Ectodermal cell (in vitro differentiated cells): ENCODE results near the gene HEATR5A. TPM values are rescaled to one million over a fixed set of nuclear protein-coding genes. Genes with fewer than 3 reads are reported as not detected.
"Not testable (repeated sequence)": the region's sequence is repeated elsewhere in the genome, so short reads cannot be mapped to it uniquely, and the experiment has no call there.

Experiments
- H3K27ac ChIP-seq: 2 replicates; pipeline ENCODE4 v1.7.0; 2013; ENCODE audit warnings: mild to moderate bottlenecking, low read depth, low read length; ENCODE audit not compliant: insufficient read depth, poor library complexity, severe bottlenecking
- H3K27me3 ChIP-seq: 2 replicates; pipeline ENCODE4 v1.7.0; 2013; ENCODE audit warnings: mild to moderate bottlenecking, low read length; ENCODE audit not compliant: insufficient read depth, control insufficient read depth, poor library complexity, severe bottlenecking
- H3K36me3 ChIP-seq: one replicate; pipeline ENCODE4 v1.7.0; 2013; ENCODE audit warnings: low read length; ENCODE audit not compliant: control insufficient read depth, insufficient read depth
- H3K4me1 ChIP-seq: one replicate; pipeline ENCODE4 v1.7.0; 2013; ENCODE audit warnings: low read length; ENCODE audit not compliant: control insufficient read depth, insufficient read depth
- H3K4me3 ChIP-seq: 2 replicates; pipeline ENCODE4 v1.7.0; 2013; ENCODE audit warnings: low read depth, low read length, control low read depth; ENCODE audit not compliant: insufficient read depth
- H3K9me3 ChIP-seq: 2 replicates; pipeline ENCODE4 v1.7.0; 2013; ENCODE audit warnings: mild to moderate bottlenecking, low read length, moderate library complexity; ENCODE audit not compliant: control insufficient read depth
- WGBS, 2 experiments: methylation state at CpG; one replicate each; pipeline ENCODE4 v1.1.7; 2013; ENCODE audit warnings: missing lambda C conversion rate in 2 of 2; 5-methylcytosine and 5-hydroxymethylcytosine counted together
- polyA plus RNA-seq, 4 experiments: library from polyadenylated mRNA; stranded (reverse); fragments of 50-300 nt; gene quantifications; one replicate each; pipeline ENCODE4 v1.2.3, GENCODE V29; 2013

The HEATR5A gene
- 17.4 TPM for polyA plus RNA-seq (2013, experiment 1 of 4)
- polyA plus RNA-seq (2013, experiment 2 of 4): 19.4 TPM
- polyA plus RNA-seq (2013, experiment 3 of 4): 10.7 TPM
- polyA plus RNA-seq (2013, experiment 4 of 4): 12.7 TPM

- no peaks in the 10 kb centered on the region for H3K9me3 ChIP-seq
- WGBS, 2 experiments: 4 to 5% methylated on average over 56 of the region's 56 CpGs
- H3K36me3 ChIP-seq: no peaks in the 10 kb centered on the region
- H3K27me3 ChIP-seq: no peaks in the 10 kb centered on the region
- peak within 1 kb of the TSS; percentile 89 for H3K4me3 ChIP-seq
- H3K27ac ChIP-seq: peak within 1 kb of the TSS; percentile 81
- H3K4me1 ChIP-seq: no peaks in the 10 kb centered on the region
These were observed at the start of gene HEATR5A for GRCh38 chr14:31420319-31421111. TSS of gene HEATR5A (minus strand) at chr14:31420550. CDS start at chr14:31402975, 17,575 bp downstream.

DNA sequence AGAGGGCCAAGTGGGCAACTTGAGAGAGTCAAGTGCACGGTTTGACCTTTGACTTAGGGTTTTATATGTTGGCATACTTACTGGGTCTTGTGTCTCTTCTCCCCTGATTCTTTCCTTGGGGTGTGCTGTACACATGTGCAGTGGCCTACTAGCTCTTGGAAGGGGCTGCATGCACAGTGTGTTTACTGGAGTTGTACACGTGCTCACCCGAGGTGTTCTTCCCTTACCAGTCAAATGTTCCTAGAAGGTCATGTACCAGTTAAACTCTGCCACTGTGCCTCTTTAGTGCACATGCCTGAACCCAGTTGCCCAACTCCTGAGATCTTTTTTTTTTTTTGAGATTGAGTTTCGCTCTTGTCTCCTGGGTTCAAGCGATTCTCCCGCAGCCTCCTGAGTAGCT is 46.2 kb upstream of the HEATR5A start:
- Histone ChIP-seq H3K27me3 (no peaks in the 10 kb centered on the region), H3K36me3 (no peaks in the 10 kb centered on the region), H3K4me3 (no peak overlapping the region), H3K9me3 (no peaks in the 10 kb centered on the region), H3K27ac (no peak overlapping the region), H3K4me1 (no peaks in the 10 kb centered on the region)
- 95% methylated on average over 6 of the region's 6 CpGs for WGBS, 2 experiments

DNA sequence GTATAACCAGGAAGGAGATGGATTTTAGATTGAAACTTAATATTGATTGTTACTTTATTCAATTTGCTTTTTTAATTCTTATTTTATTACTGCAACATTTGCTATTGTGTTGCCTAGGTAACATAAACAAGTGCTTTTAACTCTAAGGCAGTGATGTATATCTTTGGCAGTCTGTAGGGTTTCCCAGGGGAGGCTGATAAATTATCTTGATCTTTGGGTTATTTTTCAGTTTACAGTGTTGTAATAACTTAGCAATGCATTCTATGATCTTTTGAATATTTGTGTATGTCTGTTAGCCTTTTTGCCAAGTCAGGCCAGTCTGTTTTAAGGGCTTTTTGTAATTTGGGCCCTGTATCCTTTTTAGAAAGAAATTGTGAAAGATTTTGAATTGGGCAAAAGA is 44.8 kb upstream of the HEATR5A start:
- Histone ChIP-seq H3K4me1 (no peaks in the 10 kb centered on the region), H3K27ac (no peak overlapping the region), H3K4me3 (no peak overlapping the region), H3K27me3 (no peaks in the 10 kb centered on the region), H3K9me3 (no peaks in the 10 kb centered on the region), H3K36me3 (no peaks in the 10 kb centered on the region)

DNA sequence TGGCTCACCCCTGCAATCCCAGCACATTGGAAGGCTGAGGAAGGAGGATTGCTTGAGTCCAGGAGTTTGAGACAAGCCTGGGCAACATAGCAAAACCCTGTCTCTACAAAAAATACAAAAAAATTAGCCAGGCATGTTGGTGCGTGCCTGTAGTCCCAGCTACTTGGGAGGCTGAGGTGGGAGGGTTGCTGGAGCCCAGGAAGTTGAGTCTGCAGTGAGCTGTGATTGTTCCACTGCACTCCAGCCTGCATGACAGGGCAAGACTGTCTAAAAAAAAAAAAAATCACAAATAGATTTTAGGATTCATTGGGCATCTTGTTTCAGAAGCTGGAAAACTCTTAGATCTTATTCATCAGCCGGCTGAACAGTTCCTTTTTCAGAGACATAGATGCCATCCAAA is 42.1 kb upstream of the HEATR5A start:
- not testable (repeated sequence) for H3K27me3 ChIP-seq, H3K4me3 ChIP-seq, H3K4me1 ChIP-seq, H3K36me3 ChIP-seq, H3K9me3 ChIP-seq, H3K27ac ChIP-seq
- WGBS, 2 experiments: 90 to 92% methylated on average over 2 of the region's 2 CpGs

- no peaks in the 10 kb centered on the region for H3K27me3 ChIP-seq
- H3K4me1 ChIP-seq: peaks cover 1% of the 10 kb centered on the region
- no peaks in the 10 kb centered on the region for H3K9me3 ChIP-seq
- no peak overlapping the region for H3K27ac ChIP-seq
- H3K4me3 ChIP-seq: no peak overlapping the region
- no peaks in the 10 kb centered on the region for H3K36me3 ChIP-seq
- WGBS, 2 experiments: 89 to 92% methylated on average over 3 of the region's 3 CpGs
These were observed 41.2 kb upstream of the HEATR5A start for GRCh38 chr14:31461545-31461944.

- H3K4me1 ChIP-seq: peaks cover 5% of the 10 kb centered on the region
- no peaks in the 10 kb centered on the region for H3K9me3 ChIP-seq
- no peaks in the 10 kb centered on the region for H3K36me3 ChIP-seq
- no peaks in the 10 kb centered on the region for H3K27me3 ChIP-seq
- WGBS, 2 experiments: 60 to 77% methylated on average over 5 to 11 of the region's 11 CpGs
- no peak overlapping the region for H3K27ac ChIP-seq
- no peak overlapping the region for H3K4me3 ChIP-seq
These were observed 37.6 kb upstream of the HEATR5A start for GRCh38 chr14:31457665-31458659.

DNA sequence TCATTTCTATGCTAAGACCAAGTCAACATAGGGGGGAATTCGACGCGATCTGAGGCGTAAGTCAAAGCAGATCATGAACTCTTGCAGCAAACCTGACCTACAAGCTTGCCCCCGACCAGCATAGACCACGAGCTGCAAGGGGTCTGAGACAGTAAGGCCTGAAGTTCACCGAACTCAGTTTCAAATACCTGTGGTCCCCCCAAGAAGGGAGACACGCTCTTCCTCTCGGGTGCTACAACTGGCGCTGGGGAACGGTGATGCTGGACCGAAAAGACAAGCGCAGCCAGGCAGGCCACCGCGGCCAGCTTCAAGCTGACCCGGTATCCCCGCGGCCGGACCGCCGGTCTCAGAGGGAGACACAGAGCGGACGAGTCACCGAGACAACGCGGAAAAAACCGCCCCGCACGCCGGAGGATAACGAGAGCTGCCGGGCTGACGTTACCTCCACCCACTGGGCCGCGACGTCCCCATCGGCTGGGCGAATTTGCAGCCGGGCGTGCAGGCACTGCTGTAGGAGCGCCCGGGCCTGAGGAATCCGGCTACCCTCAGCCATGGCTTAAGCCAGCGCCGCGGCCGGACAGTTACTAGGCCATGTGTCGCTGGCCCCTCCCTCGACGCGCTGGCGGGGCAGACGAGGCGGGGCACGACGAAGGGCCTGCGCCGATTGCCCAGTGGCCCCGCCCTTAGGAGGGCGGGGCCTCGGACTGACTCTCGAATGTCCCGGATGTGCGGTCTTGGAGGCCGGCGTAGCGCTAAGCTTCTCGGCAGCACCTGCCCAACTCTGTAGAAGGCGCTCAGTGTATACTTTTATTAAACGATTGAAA is 36.7 kb upstream of the HEATR5A start, which contains the start of gene DTD2:
Gene DTD2, minus strand, starts transcription at position 666 of the 824 bp plus-strand sequence. Its CDS starts 113 bp downstream, at position 553.
- Histone ChIP-seq H3K4me1 (peaks cover 5% of the 10 kb centered on the region), H3K27ac (peak within 1 kb of the TSS; percentile 87), H3K4me3 (peak within 1 kb of the TSS; percentile 80), H3K9me3 (no peaks in the 10 kb centered on the region), H3K27me3 (no peaks in the 10 kb centered on the region), H3K36me3 (no peaks in the 10 kb centered on the region)
- 1% methylated on average over 70 of the region's 70 CpGs for WGBS, 2 experiments

DNA sequence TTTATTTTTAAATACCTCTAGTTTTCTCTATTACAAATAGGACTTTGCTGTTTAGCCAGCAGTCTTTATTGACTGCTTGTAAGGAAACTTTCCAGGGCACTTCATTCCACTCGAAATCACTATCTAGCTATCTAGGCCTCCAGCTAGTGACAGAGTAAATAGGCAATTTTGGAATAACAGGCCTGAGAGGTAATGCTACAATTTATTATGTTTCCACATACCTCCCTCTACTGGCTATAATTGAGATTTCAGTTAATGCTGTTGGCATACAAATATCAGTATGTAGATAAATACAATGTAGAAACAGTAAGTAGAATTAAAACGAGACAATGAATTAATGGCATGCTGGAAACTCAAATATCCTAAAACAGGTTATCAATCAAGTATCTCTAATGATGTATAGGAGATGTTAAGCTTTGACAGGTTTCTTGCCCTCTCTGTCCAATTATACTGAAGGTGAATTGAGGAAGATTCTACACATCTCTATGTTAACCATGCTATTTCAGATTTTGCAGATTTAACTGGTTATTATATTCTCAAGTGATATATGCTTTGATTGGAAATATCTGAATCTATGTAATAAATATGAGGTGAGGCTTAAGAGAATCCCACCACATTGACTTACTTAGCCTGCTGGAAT is 29.7 kb upstream of the HEATR5A start:
- H3K27ac ChIP-seq: no peak overlapping the region
- H3K4me3 ChIP-seq: no peak overlapping the region
- no peaks in the 10 kb centered on the region for H3K36me3 ChIP-seq
- no peaks in the 10 kb centered on the region for H3K9me3 ChIP-seq
- no peaks in the 10 kb centered on the region for H3K4me1 ChIP-seq
- 67 to 89% methylated on average over 1 to 2 of the region's 2 CpGs for WGBS, 2 experiments
- no peaks in the 10 kb centered on the region for H3K27me3 ChIP-seq

GRCh38 chr14:31449136-31449535 is 28.8 kb upstream of the HEATR5A start:
- H3K27ac ChIP-seq: no peak overlapping the region
- H3K9me3 ChIP-seq: no peaks in the 10 kb centered on the region
- 86 to 98% methylated on average over 6 to 7 of the region's 8 CpGs for WGBS, 2 experiments
- no peaks in the 10 kb centered on the region for H3K27me3 ChIP-seq
- no peaks in the 10 kb centered on the region for H3K4me1 ChIP-seq
- no peak overlapping the region for H3K4me3 ChIP-seq
- H3K36me3 ChIP-seq: no peaks in the 10 kb centered on the region
